PFSK-1 (cell line): ENCODE data around the gene ATXN1.

ENCODE experiments used
- FOXP2 ChIP-seq: optimal IDR thresholded peaks from 2 replicates; pipeline ENCODE3; 2011; ENCODE audit warnings: borderline replicate concordance, control low read depth, inconsistent platforms; ENCODE audit not compliant: insufficient read depth; ENCODE audit errors: extremely low read length, extremely low read depth
- POLR2AphosphoS5 ChIP-seq: IDR thresholded peaks from 2 replicates; pipeline ENCODE4 v1.6.1; 2012; ENCODE audit warnings: low read depth, mild to moderate bottlenecking, control low read depth, low read length, moderate library complexity
- SIN3A ChIP-seq: IDR thresholded peaks from 2 replicates; pipeline ENCODE4 v1.6.1; 2012; ENCODE audit warnings: mild to moderate bottlenecking, low read length, moderate library complexity, borderline replicate concordance; ENCODE audit not compliant: insufficient read depth
- TAF1 ChIP-seq: IDR thresholded peaks from 2 replicates; pipeline ENCODE4 v1.6.1; 2012; ENCODE audit warnings: low read length, control low read depth, borderline replicate concordance; ENCODE audit not compliant: insufficient read depth
- TF ChIP-seq, protein P1 (sequence below), 2 experiments: IDR thresholded peaks; 2 replicates each; pipeline versions ENCODE4 v1.6.1 to v1.8.0; 2011 to 2012; ENCODE audit warnings: low read depth in 2 of 2, low read length in 2 of 2, control low read depth in 1 of 2, inconsistent platforms in 1 of 2, mild to moderate bottlenecking in 1 of 2, moderate library complexity in 1 of 2; ENCODE audit not compliant: insufficient read depth in 1 of 2

DNA sequence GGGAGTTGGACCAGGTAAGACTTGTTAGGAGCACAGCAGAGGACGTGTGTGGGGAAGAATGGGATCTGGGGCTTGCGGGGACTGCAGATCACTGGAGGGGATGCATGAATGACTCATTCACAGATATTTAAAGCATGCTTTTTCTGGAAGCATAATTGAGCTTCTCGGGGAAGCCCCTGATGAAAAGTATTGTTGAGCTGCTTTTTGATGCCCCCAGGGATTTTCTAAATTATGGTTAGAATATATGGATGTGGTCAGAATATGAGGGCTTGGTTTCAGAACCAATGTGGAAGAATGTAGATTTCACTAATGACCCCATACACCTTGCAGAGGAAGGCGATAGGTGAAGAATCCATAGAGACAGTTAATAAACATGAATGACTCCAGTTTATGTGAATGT lies 486.8 kb downstream of the ATXN1 start:
- TF ChIP-seq, protein P1, sequence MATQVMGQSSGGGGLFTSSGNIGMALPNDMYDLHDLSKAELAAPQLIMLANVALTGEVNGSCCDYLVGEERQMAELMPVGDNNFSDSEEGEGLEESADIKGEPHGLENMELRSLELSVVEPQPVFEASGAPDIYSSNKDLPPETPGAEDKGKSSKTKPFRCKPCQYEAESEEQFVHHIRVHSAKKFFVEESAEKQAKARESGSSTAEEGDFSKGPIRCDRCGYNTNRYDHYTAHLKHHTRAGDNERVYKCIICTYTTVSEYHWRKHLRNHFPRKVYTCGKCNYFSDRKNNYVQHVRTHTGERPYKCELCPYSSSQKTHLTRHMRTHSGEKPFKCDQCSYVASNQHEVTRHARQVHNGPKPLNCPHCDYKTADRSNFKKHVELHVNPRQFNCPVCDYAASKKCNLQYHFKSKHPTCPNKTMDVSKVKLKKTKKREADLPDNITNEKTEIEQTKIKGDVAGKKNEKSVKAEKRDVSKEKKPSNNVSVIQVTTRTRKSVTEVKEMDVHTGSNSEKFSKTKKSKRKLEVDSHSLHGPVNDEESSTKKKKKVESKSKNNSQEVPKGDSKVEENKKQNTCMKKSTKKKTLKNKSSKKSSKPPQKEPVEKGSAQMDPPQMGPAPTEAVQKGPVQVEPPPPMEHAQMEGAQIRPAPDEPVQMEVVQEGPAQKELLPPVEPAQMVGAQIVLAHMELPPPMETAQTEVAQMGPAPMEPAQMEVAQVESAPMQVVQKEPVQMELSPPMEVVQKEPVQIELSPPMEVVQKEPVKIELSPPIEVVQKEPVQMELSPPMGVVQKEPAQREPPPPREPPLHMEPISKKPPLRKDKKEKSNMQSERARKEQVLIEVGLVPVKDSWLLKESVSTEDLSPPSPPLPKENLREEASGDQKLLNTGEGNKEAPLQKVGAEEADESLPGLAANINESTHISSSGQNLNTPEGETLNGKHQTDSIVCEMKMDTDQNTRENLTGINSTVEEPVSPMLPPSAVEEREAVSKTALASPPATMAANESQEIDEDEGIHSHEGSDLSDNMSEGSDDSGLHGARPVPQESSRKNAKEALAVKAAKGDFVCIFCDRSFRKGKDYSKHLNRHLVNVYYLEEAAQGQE (IDR thresholded peaks at IDR 0.05; ENCODE audit: insufficient read depth in 1 of 2, low read depth in 2 of 2, low read length in 2 of 2): no peak
- TF ChIP-seq SIN3A (no peak), TAF1 (no peak), POLR2AphosphoS5 (no peak), FOXP2 (no peak)
